ENCODE measurements around the gene ZFX.

DNA sequence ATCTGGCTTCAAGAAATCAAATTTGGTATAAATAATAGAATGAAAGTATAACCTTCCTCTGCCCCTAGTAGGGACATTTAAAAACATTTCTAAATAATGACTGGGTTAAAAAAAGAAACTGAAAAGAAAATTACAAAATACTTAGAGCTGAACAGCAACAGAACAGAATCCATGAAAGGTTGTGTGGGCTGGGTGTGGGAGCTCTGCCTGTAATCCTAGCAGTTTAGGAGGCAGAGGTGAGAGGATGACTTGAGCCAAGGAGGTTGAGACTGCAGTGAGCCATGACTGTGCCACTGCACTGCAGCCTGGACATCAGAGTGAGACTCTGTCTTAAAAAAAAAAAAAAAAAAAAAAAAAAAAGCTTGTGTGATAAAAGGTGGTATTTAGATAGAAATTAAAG is 12.3 kb upstream of the ZFX start:
- TF ChIP-seq, protein P1, sequence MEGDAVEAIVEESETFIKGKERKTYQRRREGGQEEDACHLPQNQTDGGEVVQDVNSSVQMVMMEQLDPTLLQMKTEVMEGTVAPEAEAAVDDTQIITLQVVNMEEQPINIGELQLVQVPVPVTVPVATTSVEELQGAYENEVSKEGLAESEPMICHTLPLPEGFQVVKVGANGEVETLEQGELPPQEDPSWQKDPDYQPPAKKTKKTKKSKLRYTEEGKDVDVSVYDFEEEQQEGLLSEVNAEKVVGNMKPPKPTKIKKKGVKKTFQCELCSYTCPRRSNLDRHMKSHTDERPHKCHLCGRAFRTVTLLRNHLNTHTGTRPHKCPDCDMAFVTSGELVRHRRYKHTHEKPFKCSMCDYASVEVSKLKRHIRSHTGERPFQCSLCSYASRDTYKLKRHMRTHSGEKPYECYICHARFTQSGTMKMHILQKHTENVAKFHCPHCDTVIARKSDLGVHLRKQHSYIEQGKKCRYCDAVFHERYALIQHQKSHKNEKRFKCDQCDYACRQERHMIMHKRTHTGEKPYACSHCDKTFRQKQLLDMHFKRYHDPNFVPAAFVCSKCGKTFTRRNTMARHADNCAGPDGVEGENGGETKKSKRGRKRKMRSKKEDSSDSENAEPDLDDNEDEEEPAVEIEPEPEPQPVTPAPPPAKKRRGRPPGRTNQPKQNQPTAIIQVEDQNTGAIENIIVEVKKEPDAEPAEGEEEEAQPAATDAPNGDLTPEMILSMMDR (IDR thresholded peaks at IDR 0.05) = no peak
- no peak for TF ChIP-seq POLR2A (IDR thresholded peaks at IDR 0.05)

Measured in thyroid gland (tissue), 4 donors.